IMR-90 (cell line): ENCODE measurements around the gene ZNF597. TPM values are rescaled to one million over a fixed set of nuclear protein-coding genes. Genes with fewer than 3 reads are reported as not detected.
A peak's percentile ranks its signal among the peaks of the same experiment; 100 is the strongest.

Source experiments
- ATAC-seq: fragments of 200-7000 bp; cut with Tn5 transposase; 2 replicates; pipeline ENCODE4 v1.9.1; 2020; ENCODE audit warnings: low read depth, mild to moderate bottlenecking, moderate library complexity
- BruUV-seq: library from RNA; stranded (reverse); fragments of 400-500 nt; replicated peaks from 2 replicates; lab custom pipeline; 2021; lab: Mats Ljungman, UMichigan
- CTCF ChIA-PET: fragments of 300-600 bp; formaldehyde crosslinking; extraction: SDS; loops from one replicate; lab custom pipeline; 2021; ENCODE audit warnings: antibody characterized with exemption; lab: Yijun Ruan, JAX
- POLR2A ChIA-PET: fragments of 300-600 bp; sonication (Branson Sonifier 250); formaldehyde crosslinking; loops from one replicate; lab custom pipeline; 2022; ENCODE audit warnings: antibody characterized with exemption; ENCODE audit not compliant: unreplicated experiment; lab: Charles Lee
- DNase-seq: peaks from one replicate; pipeline ENCODE4 v3.0.0; 2013
- H2AFZ ChIP-seq: replicated peaks from 2 replicates; pipeline ENCODE3; 2013; ENCODE audit warnings: low read length, mild to moderate bottlenecking; ENCODE audit not compliant: poor library complexity
- H2AK5ac ChIP-seq: 2 replicates; pipeline ENCODE4 v1.6.1; 2013; ENCODE audit warnings: low read depth, low read length, inconsistent platforms
- H2AK9ac ChIP-seq: replicated peaks from 2 replicates; pipeline ENCODE3; 2013; ENCODE audit warnings: mild to moderate bottlenecking, low read depth, low read length, moderate library complexity; ENCODE audit not compliant: poor library complexity
- H2BK120ac ChIP-seq: 2 replicates; pipeline ENCODE4 v1.6.1; 2013; ENCODE audit warnings: low read depth, low read length, inconsistent platforms
- H2BK15ac ChIP-seq: 3 replicates; pipeline ENCODE4 v1.6.1; 2013; ENCODE audit warnings: low read depth, low read length, inconsistent platforms
- H2BK20ac ChIP-seq: 2 replicates; pipeline ENCODE4 v1.6.1; 2013; ENCODE audit warnings: low read depth, mild to moderate bottlenecking, inconsistent platforms, low read length, moderate library complexity
- H2BK5ac ChIP-seq: 2 replicates; pipeline ENCODE4 v1.6.1; 2013; ENCODE audit warnings: mild to moderate bottlenecking, low read depth, low read length, inconsistent platforms; ENCODE audit not compliant: poor library complexity, severe bottlenecking
- H3K14ac ChIP-seq: replicated peaks from 2 replicates; pipeline ENCODE4 v1.6.1; 2013; ENCODE audit warnings: low read depth, low read length, inconsistent platforms
- H3K18ac ChIP-seq: 2 replicates; pipeline ENCODE4 v1.6.1; 2013; ENCODE audit warnings: low read depth, low read length, control low read depth
- H3K23ac ChIP-seq: 2 replicates; pipeline ENCODE4 v1.6.1; 2013; ENCODE audit warnings: low read depth, low read length, inconsistent platforms
- H3K27ac ChIP-seq: 2 replicates; pipeline ENCODE4 v1.5.1; 2013; ENCODE audit warnings: mild to moderate bottlenecking, control low read depth, low read length; ENCODE audit not compliant: insufficient read depth
- H3K27me3 ChIP-seq: 2 replicates; pipeline ENCODE4 v1.6.1; 2013; ENCODE audit warnings: low read length; ENCODE audit not compliant: control insufficient read depth, insufficient read depth
- H3K36me3 ChIP-seq: 2 replicates; pipeline ENCODE4 v1.6.1; 2013; ENCODE audit warnings: low read length, mixed read lengths; ENCODE audit not compliant: control insufficient read depth, insufficient read depth
- H3K4ac ChIP-seq: 2 replicates; pipeline ENCODE4 v1.6.1; 2013; ENCODE audit warnings: low read depth, low read length, inconsistent platforms
- H3K4me1 ChIP-seq: 2 replicates; pipeline ENCODE4 v1.6.1; 2013; ENCODE audit warnings: low read length, mixed read lengths; ENCODE audit not compliant: control insufficient read depth, insufficient read depth
- H3K4me2 ChIP-seq: 2 replicates; pipeline ENCODE4 v1.6.1; 2013; ENCODE audit warnings: low read depth, mild to moderate bottlenecking, control low read depth, low read length, moderate library complexity
- H3K4me3 ChIP-seq: 2 replicates; pipeline ENCODE4 v1.5.1; 2013; ENCODE audit warnings: low read depth, mild to moderate bottlenecking, control low read depth, low read length, moderate library complexity; ENCODE audit not compliant: insufficient read depth
- H3K56ac ChIP-seq: 2 replicates; pipeline ENCODE4 v1.6.1; 2013; ENCODE audit warnings: low read length, inconsistent platforms; ENCODE audit not compliant: insufficient read depth; ENCODE audit errors: extremely low read depth
- H3K79me1 ChIP-seq, 2 experiments: 2 replicates each; pipeline ENCODE4 v1.6.1; 2013; ENCODE audit warnings: low read length in 2 of 2, inconsistent platforms in 1 of 2, low read depth in 1 of 2
- H3K9ac ChIP-seq: 2 replicates; pipeline ENCODE4 v1.6.1; 2013; ENCODE audit warnings: low read depth, low read length, control low read depth
- H3K9me1 ChIP-seq: 2 replicates; pipeline ENCODE4 v1.6.1; 2013; ENCODE audit warnings: low read length, inconsistent platforms; ENCODE audit not compliant: insufficient read depth
- H3K9me3 ChIP-seq: 2 replicates; pipeline ENCODE4 v1.6.1; 2013; ENCODE audit warnings: low read length; ENCODE audit not compliant: control insufficient read depth, insufficient read depth
- H4K20me1 ChIP-seq: 2 replicates; pipeline ENCODE4 v1.6.1; 2013; ENCODE audit warnings: low read length, inconsistent platforms; ENCODE audit not compliant: insufficient read depth
- H4K5ac ChIP-seq: 2 replicates; pipeline ENCODE4 v1.6.1; 2013; ENCODE audit warnings: mild to moderate bottlenecking, low read depth, low read length, control low read depth
- H4K8ac ChIP-seq, 2 experiments: 2 replicates each; pipeline ENCODE4 v1.6.1; 2013; ENCODE audit warnings: low read depth in 2 of 2, low read length in 2 of 2, control low read depth in 1 of 2, inconsistent platforms in 1 of 2
- H4K91ac ChIP-seq: 2 replicates; pipeline ENCODE4 v1.6.1; 2013; ENCODE audit warnings: low read depth, low read length, inconsistent platforms; ENCODE audit not compliant: insufficient read depth
- BHLHE40 ChIP-seq: fragments of 150-350 bp; IDR thresholded peaks from 2 replicates; pipeline ENCODE4 v1.6.1; 2016; ENCODE audit warnings: mild to moderate bottlenecking, low read depth, low read length
- CEBPB ChIP-seq: IDR thresholded peaks from 2 replicates; pipeline ENCODE4 v1.6.1; 2012; ENCODE audit warnings: low read depth, low read length, improper control_type of control experiment
- CHD1 ChIP-seq: IDR thresholded peaks from 2 replicates; pipeline ENCODE4 v1.6.1; 2012; ENCODE audit warnings: low read depth, low read length, improper control_type of control experiment
- CTCF ChIP-seq: conservative IDR thresholded peaks from 2 replicates; pipeline ENCODE4 v1.5.1; 2012; ENCODE audit warnings: mild to moderate bottlenecking, low read depth, low read length, improper control_type of control experiment
- ELK1 ChIP-seq: fragments of 150-350 bp; IDR thresholded peaks from 2 replicates; pipeline ENCODE4 v1.6.1; 2016; ENCODE audit warnings: low read depth, mild to moderate bottlenecking, low read length, moderate library complexity, borderline replicate concordance
- FOS ChIP-seq: fragments of 150-350 bp; IDR thresholded peaks from 2 replicates; pipeline ENCODE4 v1.6.1; 2016; ENCODE audit warnings: low read depth, low read length
- MAFK ChIP-seq: IDR thresholded peaks from 2 replicates; pipeline ENCODE4 v1.6.1; 2012; ENCODE audit warnings: low read depth, low read length, improper control_type of control experiment
- MAZ ChIP-seq: IDR thresholded peaks from 2 replicates; pipeline ENCODE4 v1.6.1; 2012; ENCODE audit warnings: low read depth, mild to moderate bottlenecking, low read length, improper control_type of control experiment, moderate library complexity, borderline replicate concordance
- MXI1 ChIP-seq: IDR thresholded peaks from 2 replicates; pipeline ENCODE4 v1.6.1; 2012; ENCODE audit warnings: low read depth, mild to moderate bottlenecking, low read length, moderate library complexity, borderline replicate concordance
- NFE2L2 ChIP-seq: fragments of 150-350 bp; IDR thresholded peaks from 2 replicates; pipeline ENCODE4 v1.6.1; 2016; ENCODE audit warnings: low read depth, mild to moderate bottlenecking, low read length
- POLR2A ChIP-seq: IDR thresholded peaks from 2 replicates; pipeline ENCODE4 v1.6.1; 2012; ENCODE audit warnings: mild to moderate bottlenecking, low read depth, low read length
- RAD21 ChIP-seq: IDR thresholded peaks from 2 replicates; pipeline ENCODE4 v1.6.1; 2012; ENCODE audit warnings: low read length, improper control_type of control experiment
- RCOR1 ChIP-seq: IDR thresholded peaks from 2 replicates; pipeline ENCODE4 v1.6.1; 2012; ENCODE audit warnings: mild to moderate bottlenecking, low read length, improper control_type of control experiment; ENCODE audit not compliant: insufficient replicate concordance
- RFX5 ChIP-seq: IDR thresholded peaks from 2 replicates; pipeline ENCODE4 v1.8.0; 2012; ENCODE audit warnings: low read depth, mild to moderate bottlenecking, low read length, moderate library complexity
- SMC3 ChIP-seq: fragments of 150-350 bp; IDR thresholded peaks from 2 replicates; pipeline ENCODE4 v1.6.1; 2016; ENCODE audit warnings: low read depth, mild to moderate bottlenecking, antibody characterized with exemption, low read length, moderate library complexity
- WGBS, 2 experiments: methylation state at CpG; one replicate each; pipeline versions ENCODE4 v1.1.5 to v1.1.7; 2013; ENCODE audit warnings: missing lambda C conversion rate in 2 of 2; ENCODE audit not compliant: insufficient read length in 1 of 2; ENCODE audit errors: extremely low coverage in 2 of 2; 5-methylcytosine and 5-hydroxymethylcytosine counted together
- dilution Hi-C: fragments of 300-500 bp; cut with HindIII; formaldehyde crosslinking; loops from one replicate; pipeline ENCODE4 v1.14.3; 2018; ENCODE audit warnings: low sequenced_read_pairs; ENCODE audit not compliant: unreplicated experiment
- in situ Hi-C: fragments of 300-500 bp; cut with MboI; formaldehyde crosslinking; loops from 3 replicates; pipeline ENCODE4 v1.14.3; 2019; ENCODE audit warnings: low sequenced_read_pairs, inconsistent platforms, mixed read lengths
- intact Hi-C: fragments of 100-400 bp; cut with micrococcal nuclease; formaldehyde crosslinking; loops from 2 replicates; pipeline ENCODE4 v1.10.0; 2022
- polyA plus RNA-seq, 3 experiments: library from polyadenylated mRNA; depleted of rRNA; stranded (reverse); fragments of >200 nt; gene quantifications; 2 replicates each; pipeline ENCODE4 v1.2.3, GENCODE V29; 2012; ENCODE audit warnings: low replicate concordance in 1 of 3
- total RNA-seq: library from RNA; depleted of rRNA; stranded (reverse); fragments of >200 nt; gene quantifications from 2 replicates; pipeline ENCODE4 v1.2.3, GENCODE V29; 2012
- TF ChIP-seq, protein P1 (sequence below): fragments of 150-350 bp; IDR thresholded peaks from 2 replicates; pipeline ENCODE4 v1.6.1; 2017; ENCODE audit warnings: mild to moderate bottlenecking, antibody characterized with exemption, low read length, low read depth

The ZNF597 gene
- total and polyA plus RNA-seq, 2 of the 4 experiments (the other 2 are of a cell fraction) = 0.91 to 3.0 TPM

- no peak for ATAC-seq
- no peaks in the 10 kb centered on the region for H3K27me3 ChIP-seq
- H3K79me1 ChIP-seq = peaks cover 8 to 43% of the 10 kb centered on the region in 2 experiments
- peak overlapping the region; percentile 19 for H2AFZ ChIP-seq
- 91% methylated on average over 21 of the region's 30 CpGs; no CpG with 5 or more reads in 1 of the 2 experiments for WGBS, 2 experiments
- H2BK20ac ChIP-seq = no peak overlapping the region
- ChIA-PET CTCF (no interaction called here), POLR2A (no interaction called here)
- H4K20me1 ChIP-seq = peaks cover 11% of the 10 kb centered on the region
- H3K4me2 ChIP-seq = no peak overlapping the region
- H2BK120ac ChIP-seq = no peak overlapping the region
- H4K91ac ChIP-seq = no peak overlapping the region
- H2AK5ac ChIP-seq = no peak overlapping the region
- H3K14ac ChIP-seq = no peak overlapping the region
- no peak overlapping the region for H3K9ac ChIP-seq
- H3K36me3 ChIP-seq = peaks cover 70% of the 10 kb centered on the region
- peak overlapping the region; percentile 40 for H2AK9ac ChIP-seq
- dilution Hi-C loops = no loop called here
- H4K5ac ChIP-seq = no peak overlapping the region
- H3K27ac ChIP-seq = no peak overlapping the region
- intact Hi-C loops = no loop called here
- no peak overlapping the region for H3K18ac ChIP-seq
- BruUV-seq = no TSS peak
- in situ Hi-C loops = no loop called here
- no peaks in the 10 kb centered on the region for H3K4me1 ChIP-seq
- no peak overlapping the region for H4K8ac ChIP-seq
- no peaks in the 10 kb centered on the region for H3K9me3 ChIP-seq
- no peak for DNase-seq
- H2BK15ac ChIP-seq = no peak overlapping the region
- H3K23ac ChIP-seq = no peak overlapping the region
- H3K56ac ChIP-seq = no peak overlapping the region
- H3K4ac ChIP-seq = no peak overlapping the region
- no peak overlapping the region for H3K4me3 ChIP-seq
- H3K9me1 ChIP-seq = peaks cover 5% of the 10 kb centered on the region
- no peak overlapping the region for H2BK5ac ChIP-seq
- TF ChIP-seq NFE2L2 (no peak), MAZ (no peak), CTCF (no peak), CHD1 (no peak), MXI1 (no peak), SMC3 (no peak), ELK1 (no peak), RAD21 (no peak), RFX5 (no peak), RCOR1 (no peak), MAFK (no peak), CEBPB (no peak), POLR2A (no peak), BHLHE40 (no peak), FOS (no peak)
- TF ChIP-seq, protein P1, sequence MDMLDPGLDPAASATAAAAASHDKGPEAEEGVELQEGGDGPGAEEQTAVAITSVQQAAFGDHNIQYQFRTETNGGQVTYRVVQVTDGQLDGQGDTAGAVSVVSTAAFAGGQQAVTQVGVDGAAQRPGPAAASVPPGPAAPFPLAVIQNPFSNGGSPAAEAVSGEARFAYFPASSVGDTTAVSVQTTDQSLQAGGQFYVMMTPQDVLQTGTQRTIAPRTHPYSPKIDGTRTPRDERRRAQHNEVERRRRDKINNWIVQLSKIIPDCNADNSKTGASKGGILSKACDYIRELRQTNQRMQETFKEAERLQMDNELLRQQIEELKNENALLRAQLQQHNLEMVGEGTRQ = no peak
These were observed 41.2 kb upstream of the ZNF597 start for GRCh38 chr16:3484318-3485096.
